B cell (primary cell): ENCODE data around the gene C9orf78. TPM values are rescaled to one million over a fixed set of nuclear protein-coding genes. Genes with fewer than 3 reads are reported as not detected.
A peak's percentile ranks its signal among the peaks of the same experiment; 100 is the strongest.

ENCODE experiments used
- ATAC-seq: fragments of 200-7000 bp; cut with Tn5 transposase; one replicate; pipeline ENCODE4 v1.10.0; 2021; ENCODE audit warnings: low read depth, mild to moderate bottlenecking, moderate number of reproducible peaks, moderate library complexity
- CTCF ChIA-PET: fragments of 350-600 bp; sonication (Branson Sonifier 250); formaldehyde crosslinking; loops from one replicate; lab custom pipeline; 2021; ENCODE audit warnings: antibody characterized with exemption, inconsistent platforms; lab: Charles Lee
- POLR2A ChIA-PET: fragments of 350-600 bp; sonication (Branson Sonifier 250); formaldehyde crosslinking; loops from one replicate; lab custom pipeline; 2021; ENCODE audit warnings: antibody characterized with exemption; lab: Charles Lee
- DNase-seq: peaks from one replicate; pipeline ENCODE4 v3.0.0; 2013
- H2AFZ ChIP-seq: 2 replicates; pipeline ENCODE4 v1.6.1; 2012; ENCODE audit warnings: mild to moderate bottlenecking, low read depth, low read length; ENCODE audit not compliant: insufficient read depth, poor library complexity, severe bottlenecking
- H3K27ac ChIP-seq, 2 donors: 1 replicate in 1 of 2; 2 replicates in 1 of 2; pipeline ENCODE4 v1.5.1; 2012 to 2013; ENCODE audit warnings: low read length in 2 of 2, mild to moderate bottlenecking in 2 of 2, moderate library complexity in 1 of 2
- H3K27me3 ChIP-seq, 4 experiments: fragments of 200-600 bp in 1 of 4; sonication (generic) in 1 of 4; replicated peaks in 1 of 4; 1 replicate in 2 of 4; 2 replicates in 2 of 4; pipeline versions ENCODE4 v1.6.1 to v1.7.0; 2013 to 2016; ENCODE audit warnings: low read length in 3 of 4, mild to moderate bottlenecking in 2 of 4, mixed read lengths in 1 of 4, moderate library complexity in 1 of 4; ENCODE audit not compliant: insufficient read depth in 4 of 4, control insufficient read depth in 3 of 4; ENCODE audit errors: control extremely low read depth in 1 of 4
- H3K36me3 ChIP-seq, 2 experiments: replicated peaks in 1 of 2; 1 replicate in 1 of 2; 2 replicates in 1 of 2; pipeline versions ENCODE4 v1.6.1 to v1.7.1; 2013; ENCODE audit warnings: low read length in 1 of 2; ENCODE audit not compliant: insufficient read depth in 2 of 2, control insufficient read depth in 1 of 2; ENCODE audit errors: control extremely low read depth in 1 of 2, extremely low read depth in 1 of 2
- H3K4me1 ChIP-seq, 2 donors: fragments of 200-600 bp in 1 of 2; sonication (generic) in 1 of 2; 1 replicate in 1 of 2; 2 replicates in 1 of 2; pipeline versions ENCODE4 v1.5.1 to v1.6.1; 2013 to 2017; ENCODE audit warnings: low read length in 2 of 2; ENCODE audit not compliant: control insufficient read depth in 2 of 2, insufficient read depth in 2 of 2
- H3K4me2 ChIP-seq: replicated peaks from 2 replicates; pipeline ENCODE3; 2012; ENCODE audit warnings: mild to moderate bottlenecking, low read depth, low read length; ENCODE audit not compliant: poor library complexity, severe bottlenecking
- H3K4me3 ChIP-seq, 5 experiments: fragments of 200-600 bp in 1 of 5; sonication (generic) in 1 of 5; 1 replicate in 3 of 5; 2 replicates in 2 of 5; pipeline versions ENCODE4 v1.5.1 to v1.7.0; 2011 to 2016; ENCODE audit warnings: low read length in 4 of 5, mild to moderate bottlenecking in 4 of 5, low read depth in 2 of 5, control low read depth in 1 of 5, moderate library complexity in 1 of 5; ENCODE audit not compliant: insufficient read depth in 1 of 5; ENCODE audit errors: control extremely low read depth in 1 of 5, extremely low read depth in 1 of 5
- H3K79me2 ChIP-seq: fragments of 200-600 bp; sonication (generic); one replicate; pipeline ENCODE4 v1.6.0; 2016; ENCODE audit warnings: low read length; ENCODE audit not compliant: control insufficient read depth, insufficient read depth
- H3K9ac ChIP-seq: fragments of 200-600 bp; sonication (generic); 2 replicates; pipeline ENCODE4 v1.6.1; 2017; ENCODE audit warnings: mild to moderate bottlenecking, low read length, moderate library complexity
- H3K9me3 ChIP-seq, 3 donors: one replicate each; pipeline versions ENCODE4 v1.6.1 to v1.7.1; 2013; ENCODE audit warnings: low read length in 2 of 3; ENCODE audit not compliant: control insufficient read depth in 2 of 3, insufficient read depth in 1 of 3; ENCODE audit errors: control extremely low read depth in 1 of 3
- H4K20me1 ChIP-seq: 2 replicates; pipeline ENCODE4 v1.6.0; 2012; ENCODE audit warnings: mild to moderate bottlenecking, low read length; ENCODE audit not compliant: insufficient read depth, control insufficient read depth, poor library complexity, severe bottlenecking
- H3K27ac Mint-ChIP-seq: one replicate; pipeline ENCODE4 v1.8.0; 2021; ENCODE audit warnings: mixed read lengths
- H3K27me3 Mint-ChIP-seq: one replicate; pipeline ENCODE4 v1.8.0; 2021; ENCODE audit warnings: mixed read lengths
- H3K4me1 Mint-ChIP-seq: one replicate; pipeline ENCODE4 v1.8.0; 2021; ENCODE audit warnings: mixed read lengths
- H3K4me3 Mint-ChIP-seq: one replicate; pipeline ENCODE4 v1.8.0; 2021; ENCODE audit warnings: mixed read lengths
- H3K9me3 Mint-ChIP-seq: one replicate; pipeline ENCODE4 v1.8.0; 2022; ENCODE audit warnings: mixed read lengths; ENCODE audit not compliant: insufficient read depth
- EZH2 ChIP-seq: IDR thresholded peaks from 2 replicates; pipeline ENCODE4 v1.6.1; 2012; ENCODE audit warnings: borderline replicate concordance, low read depth, mild to moderate bottlenecking, moderate library complexity, low read length; ENCODE audit not compliant: insufficient read depth, poor library complexity, severe bottlenecking
- WGBS: methylation state at CpG from one replicate; pipeline ENCODE4 v1.1.5; 2013; ENCODE audit warnings: missing lambda C conversion rate; ENCODE audit not compliant: insufficient coverage; 5-methylcytosine and 5-hydroxymethylcytosine counted together
- intact Hi-C: fragments of 100-400 bp; cut with micrococcal nuclease; formaldehyde crosslinking; loops from one replicate; pipeline ENCODE4 v1.10.0; 2022
- polyA plus RNA-seq: library from polyadenylated mRNA; depleted of rRNA; stranded (reverse); fragments of >200 nt; gene quantifications from 2 replicates; pipeline ENCODE4 v1.2.3, GENCODE V29; 2012
- total RNA-seq, 2 donors: library from RNA; stranded (reverse); fragments of 120-200 nt in 1 of 2; gene quantifications; 1 replicate in 1 of 2; 2 replicates in 1 of 2; pipeline versions ENCODE4 v1.2.3 to v1.2.4, GENCODE V29; 2013 to 2022
- TF ChIP-seq, protein P1 (sequence below): fragments of 200-600 bp; IDR thresholded peaks from one replicate; pipeline ENCODE4 v1.8.0; 2022; ENCODE audit warnings: antibody characterized with exemption, mild to moderate bottlenecking

C9orf78 gene
- total and polyA plus RNA-seq, 2 donors (not counting 1 experiment from before 2014, with no cell fraction given), result 42.8 to 43.6 TPM

DNA sequence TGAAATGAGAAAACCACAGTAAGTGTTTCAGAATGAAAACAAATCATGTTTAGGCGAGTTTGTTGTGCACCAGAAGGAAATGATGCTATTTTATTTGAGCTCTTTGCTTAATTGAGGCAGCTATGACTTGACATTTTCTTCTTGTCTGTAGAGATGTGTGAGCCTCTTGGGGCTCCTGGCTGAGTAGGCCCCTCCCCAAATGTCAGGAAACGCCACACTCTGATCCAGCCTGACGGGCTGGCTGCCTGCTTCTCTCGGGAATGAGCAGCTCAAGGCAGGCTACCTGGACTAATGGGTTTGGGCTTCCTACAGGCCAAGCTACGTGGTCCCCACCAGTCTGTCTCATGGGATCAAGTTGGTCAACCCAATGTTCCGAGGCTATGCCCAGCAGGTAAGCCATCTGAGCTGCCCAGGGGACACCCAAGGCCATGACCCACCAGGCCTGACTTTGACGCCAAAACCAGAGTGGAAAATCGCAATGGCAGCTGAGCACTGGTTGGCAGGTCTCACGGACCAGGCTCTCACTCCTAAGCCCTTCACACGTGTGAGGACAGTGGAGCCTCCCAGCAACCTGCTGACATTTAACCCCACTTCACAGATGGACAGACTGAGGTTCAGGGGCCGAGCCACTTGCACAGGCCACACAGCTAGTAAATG lies 30.0 kb upstream of the C9orf78 start:
- POLR2A ChIA-PET, result no interaction called here
- TF ChIP-seq, protein P1, sequence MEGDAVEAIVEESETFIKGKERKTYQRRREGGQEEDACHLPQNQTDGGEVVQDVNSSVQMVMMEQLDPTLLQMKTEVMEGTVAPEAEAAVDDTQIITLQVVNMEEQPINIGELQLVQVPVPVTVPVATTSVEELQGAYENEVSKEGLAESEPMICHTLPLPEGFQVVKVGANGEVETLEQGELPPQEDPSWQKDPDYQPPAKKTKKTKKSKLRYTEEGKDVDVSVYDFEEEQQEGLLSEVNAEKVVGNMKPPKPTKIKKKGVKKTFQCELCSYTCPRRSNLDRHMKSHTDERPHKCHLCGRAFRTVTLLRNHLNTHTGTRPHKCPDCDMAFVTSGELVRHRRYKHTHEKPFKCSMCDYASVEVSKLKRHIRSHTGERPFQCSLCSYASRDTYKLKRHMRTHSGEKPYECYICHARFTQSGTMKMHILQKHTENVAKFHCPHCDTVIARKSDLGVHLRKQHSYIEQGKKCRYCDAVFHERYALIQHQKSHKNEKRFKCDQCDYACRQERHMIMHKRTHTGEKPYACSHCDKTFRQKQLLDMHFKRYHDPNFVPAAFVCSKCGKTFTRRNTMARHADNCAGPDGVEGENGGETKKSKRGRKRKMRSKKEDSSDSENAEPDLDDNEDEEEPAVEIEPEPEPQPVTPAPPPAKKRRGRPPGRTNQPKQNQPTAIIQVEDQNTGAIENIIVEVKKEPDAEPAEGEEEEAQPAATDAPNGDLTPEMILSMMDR, result no peak
- no peak for TF ChIP-seq EZH2
- Histone ChIP-seq H3K9me3 (no peaks in the 10 kb centered on the region), H2AFZ (no peak overlapping the region), H3K27ac (no peak overlapping the region), H3K79me2 (no peaks in the 10 kb centered on the region), H3K4me2 (no peak overlapping the region), H3K4me3 (no peak overlapping the region), H3K4me1 (peaks cover 8 to 12% of the 10 kb centered on the region in 2 donors), H3K9ac (no peak overlapping the region), H4K20me1 (no peaks in the 10 kb centered on the region), H3K36me3 (peaks cover 8 to 41% of the 10 kb centered on the region in 2 experiments), H3K27me3 (no peaks in the 10 kb centered on the region)
- H3K9me3 Mint-ChIP-seq, result no peaks in the 10 kb centered on the region
- CTCF ChIA-PET, result no interaction called here
- DNase-seq, result no peak
- peaks cover 11% of the 10 kb centered on the region for H3K4me1 Mint-ChIP-seq
- no peak for ATAC-seq
- peak overlapping the region; percentile 71 for H3K27ac Mint-ChIP-seq
- H3K4me3 Mint-ChIP-seq, result no peak overlapping the region
- intact Hi-C loops, result no loop called here
- 56% methylated on average over 11 of the region's 11 CpGs for WGBS
- no peaks in the 10 kb centered on the region for H3K27me3 Mint-ChIP-seq

DNA sequence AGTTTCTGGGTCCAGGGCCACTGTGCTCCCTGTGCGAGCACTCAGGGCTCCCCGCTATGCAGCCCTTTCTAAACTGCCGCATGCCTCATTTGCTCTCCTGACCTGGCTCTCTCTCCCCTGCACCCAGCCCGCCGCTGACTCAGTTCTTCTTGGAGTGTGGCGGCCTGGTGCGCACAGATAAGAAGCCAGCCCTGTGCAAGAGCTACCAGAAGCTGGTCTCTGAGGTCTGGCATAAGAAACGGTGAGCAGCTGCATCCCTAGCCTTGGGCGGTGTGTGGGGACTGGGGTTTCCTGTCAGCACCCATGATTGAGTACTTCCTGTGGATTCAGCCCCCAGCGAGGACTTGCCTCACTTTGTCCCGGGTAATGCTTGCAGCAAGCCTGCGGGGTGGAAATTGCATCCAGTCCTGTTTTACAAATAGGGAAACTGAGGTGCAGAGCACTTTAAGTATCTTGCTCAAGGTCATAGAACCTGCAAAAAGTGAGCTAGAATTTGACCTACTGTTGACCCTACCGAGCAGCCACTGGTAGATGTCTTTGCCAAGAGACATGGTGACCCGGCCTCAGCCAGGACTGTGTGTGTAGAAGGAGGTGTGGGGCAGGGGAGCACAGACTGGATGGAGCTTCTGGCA lies 28.1 kb upstream of the C9orf78 start:
- Mint-ChIP-seq H3K4me3 (no peak overlapping the region), H3K27me3 (no peaks in the 10 kb centered on the region), H3K27ac (peak overlapping the region; percentile 10), H3K9me3 (no peaks in the 10 kb centered on the region), H3K4me1 (peaks cover 8% of the 10 kb centered on the region)
- POLR2A ChIA-PET, result no interaction called here
- Histone ChIP-seq H2AFZ (no peak overlapping the region), H3K9ac (no peak overlapping the region), H3K4me2 (no peak overlapping the region), H3K9me3 (no peaks in the 10 kb centered on the region), H3K36me3 (peaks cover 8 to 41% of the 10 kb centered on the region in 2 experiments), H4K20me1 (no peaks in the 10 kb centered on the region), H3K27ac (no peak overlapping the region), H3K79me2 (no peaks in the 10 kb centered on the region), H3K4me3 (no peak overlapping the region), H3K4me1 (no peaks in the 10 kb centered on the region), H3K27me3 (no peaks in the 10 kb centered on the region)
- 19% methylated on average over 12 of the region's 14 CpGs for WGBS
- no peak for DNase-seq
- TF ChIP-seq, protein P1, result no peak
- TF ChIP-seq EZH2, result no peak
- no peak for ATAC-seq
- CTCF ChIA-PET, result interaction anchor here (0.6 kb wide), 1 partner anchor 130 kb away, joined by 3 read pairs; no protein-coding TSS in a partner anchor
- intact Hi-C loops, result no loop called here
